Dendritic cell treated with granulocyte-macrophage colony-stimulating factor and Interleukin-4, amounts not matched to agents 40 ng/mL and 50 ng/mL, for 4 days (primary cell): Measurements from ENCODE around the gene DZIP1.
A peak's percentile ranks its signal among the peaks of the same experiment; 100 is the strongest.
"Not testable (repeated sequence)": the region's sequence is repeated elsewhere in the genome, so short reads cannot be mapped to it uniquely, and the experiment has no call there.

ENCODE experiments used
- H3K27ac Mint-ChIP-seq: one replicate; pipeline ENCODE4 v1.8.0; 2022; ENCODE audit warnings: mild to moderate bottlenecking, mixed read lengths
- H3K27me3 Mint-ChIP-seq: one replicate; pipeline ENCODE4 v1.8.0; 2022; ENCODE audit warnings: mild to moderate bottlenecking, mixed read lengths
- H3K36me3 Mint-ChIP-seq: one replicate; pipeline ENCODE4 v1.8.0; 2022; ENCODE audit warnings: low read depth, mixed read lengths
- H3K4me1 Mint-ChIP-seq: one replicate; pipeline ENCODE4 v1.8.0; 2022; ENCODE audit warnings: low read depth, mixed read lengths
- H3K4me3 Mint-ChIP-seq: one replicate; pipeline ENCODE4 v1.8.0; 2022; ENCODE audit warnings: mild to moderate bottlenecking, moderate library complexity, mixed read lengths
- H3K9me3 Mint-ChIP-seq: one replicate; pipeline ENCODE4 v1.8.0; 2022; ENCODE audit warnings: mixed read lengths
- intact Hi-C: fragments of 100-400 bp; cut with micrococcal nuclease; formaldehyde crosslinking; loops from one replicate; pipeline ENCODE4 v1.15.0; 2022

Gene DZIP1, protein sequence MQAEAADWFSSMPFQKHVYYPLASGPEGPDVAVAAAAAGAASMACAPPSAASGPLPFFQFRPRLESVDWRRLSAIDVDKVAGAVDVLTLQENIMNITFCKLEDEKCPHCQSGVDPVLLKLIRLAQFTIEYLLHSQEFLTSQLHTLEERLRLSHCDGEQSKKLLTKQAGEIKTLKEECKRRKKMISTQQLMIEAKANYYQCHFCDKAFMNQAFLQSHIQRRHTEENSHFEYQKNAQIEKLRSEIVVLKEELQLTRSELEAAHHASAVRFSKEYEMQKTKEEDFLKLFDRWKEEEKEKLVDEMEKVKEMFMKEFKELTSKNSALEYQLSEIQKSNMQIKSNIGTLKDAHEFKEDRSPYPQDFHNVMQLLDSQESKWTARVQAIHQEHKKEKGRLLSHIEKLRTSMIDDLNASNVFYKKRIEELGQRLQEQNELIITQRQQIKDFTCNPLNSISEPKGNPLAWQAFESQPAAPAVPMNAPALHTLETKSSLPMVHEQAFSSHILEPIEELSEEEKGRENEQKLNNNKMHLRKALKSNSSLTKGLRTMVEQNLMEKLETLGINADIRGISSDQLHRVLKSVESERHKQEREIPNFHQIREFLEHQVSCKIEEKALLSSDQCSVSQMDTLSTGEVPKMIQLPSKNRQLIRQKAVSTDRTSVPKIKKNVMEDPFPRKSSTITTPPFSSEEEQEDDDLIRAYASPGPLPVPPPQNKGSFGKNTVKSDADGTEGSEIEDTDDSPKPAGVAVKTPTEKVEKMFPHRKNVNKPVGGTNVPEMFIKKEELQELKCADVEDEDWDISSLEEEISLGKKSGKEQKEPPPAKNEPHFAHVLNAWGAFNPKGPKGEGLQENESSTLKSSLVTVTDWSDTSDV

DNA sequence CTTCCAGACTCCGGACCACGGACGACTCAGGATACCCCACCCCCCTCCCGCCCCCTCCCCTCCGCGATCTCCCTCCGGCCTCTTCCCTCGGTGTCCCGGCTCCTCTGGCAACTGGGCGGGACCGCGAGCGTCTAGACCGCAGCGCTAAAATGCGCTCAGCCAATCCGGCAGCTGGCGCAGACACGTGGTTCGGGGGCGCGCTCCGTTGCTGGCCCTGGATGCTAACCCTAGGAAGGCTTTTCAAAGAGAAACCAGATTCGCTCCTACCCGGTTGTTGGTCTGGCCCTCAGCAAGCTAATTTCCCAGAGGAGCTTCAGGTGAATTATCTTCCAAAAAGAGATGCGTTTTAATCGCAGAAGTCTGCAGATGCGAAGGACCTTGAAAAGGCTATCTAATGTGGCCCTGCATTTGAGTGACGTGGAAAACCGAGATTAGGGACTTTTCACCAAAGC lies at the start of gene DZIP1:
TSS of gene DZIP1 (minus strand) at position 106 of the 452 bp plus-strand sequence. CDS start 2,677 bp downstream, outside the sequence.
- no peaks in the 10 kb centered on the region for H3K36me3 Mint-ChIP-seq
- peak within 1 kb of the TSS; percentile 68 for H3K4me3 Mint-ChIP-seq
- H3K4me1 Mint-ChIP-seq = peaks cover 20% of the 10 kb centered on the region
- intact Hi-C loops = no loop called here
- peaks cover 49% of the 10 kb centered on the region for H3K27me3 Mint-ChIP-seq
- H3K27ac Mint-ChIP-seq = no peak within 1 kb of the TSS
- no peaks in the 10 kb centered on the region for H3K9me3 Mint-ChIP-seq

DNA sequence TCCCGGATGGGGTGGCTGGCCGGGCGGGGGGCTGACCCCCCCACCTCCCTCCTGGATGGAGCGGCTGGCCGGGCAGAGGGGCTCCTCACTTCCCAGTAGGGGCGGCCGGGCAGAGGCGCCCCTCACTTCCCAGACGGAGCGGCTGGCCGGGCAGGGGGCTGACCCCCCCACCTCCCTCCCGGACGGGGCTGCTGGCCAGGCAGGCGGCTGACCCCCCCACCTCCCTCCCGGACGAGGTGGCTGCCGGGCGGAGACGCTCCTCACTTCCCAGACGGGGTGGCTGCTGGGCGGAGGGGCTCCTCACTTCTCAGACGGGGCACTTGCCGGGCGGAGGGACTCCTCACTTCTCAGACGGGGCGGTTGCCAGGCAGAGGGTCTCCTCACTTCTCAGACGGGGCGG lies 46.5 kb upstream of the DZIP1 start:
- H3K27me3 Mint-ChIP-seq, H3K4me3 Mint-ChIP-seq, H3K9me3 Mint-ChIP-seq, H3K27ac Mint-ChIP-seq, intact Hi-C loops: not testable (repeated sequence)
- Mint-ChIP-seq H3K4me1 (peaks cover 35% of the 10 kb centered on the region), H3K36me3 (peaks cover 19% of the 10 kb centered on the region)

DNA sequence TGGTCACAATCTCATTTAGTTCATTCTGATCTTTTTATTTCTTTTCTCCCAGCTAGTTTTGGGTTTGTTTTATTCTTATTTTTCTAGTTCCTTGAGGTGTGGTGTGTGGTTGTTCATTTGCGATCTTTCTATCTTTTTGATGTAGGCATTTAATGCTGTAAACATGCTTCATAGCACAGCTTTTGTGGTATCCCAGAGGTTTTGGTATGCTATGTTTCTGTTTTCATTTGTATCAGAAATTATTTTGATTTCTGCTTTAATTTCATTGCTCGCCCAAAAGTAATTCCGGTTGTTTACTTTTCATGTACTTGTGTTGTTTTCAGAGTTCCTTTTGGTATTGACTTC lies 45.0 kb upstream of the DZIP1 start:
- Mint-ChIP-seq H3K27me3 (no peaks in the 10 kb centered on the region), H3K4me1 (peaks cover 50% of the 10 kb centered on the region), H3K9me3 (peaks cover 11% of the 10 kb centered on the region), H3K27ac (peak overlapping the region; percentile 14), H3K36me3 (peaks cover 27% of the 10 kb centered on the region), H3K4me3 (no peak overlapping the region)
- intact Hi-C loops = no loop called here

DNA sequence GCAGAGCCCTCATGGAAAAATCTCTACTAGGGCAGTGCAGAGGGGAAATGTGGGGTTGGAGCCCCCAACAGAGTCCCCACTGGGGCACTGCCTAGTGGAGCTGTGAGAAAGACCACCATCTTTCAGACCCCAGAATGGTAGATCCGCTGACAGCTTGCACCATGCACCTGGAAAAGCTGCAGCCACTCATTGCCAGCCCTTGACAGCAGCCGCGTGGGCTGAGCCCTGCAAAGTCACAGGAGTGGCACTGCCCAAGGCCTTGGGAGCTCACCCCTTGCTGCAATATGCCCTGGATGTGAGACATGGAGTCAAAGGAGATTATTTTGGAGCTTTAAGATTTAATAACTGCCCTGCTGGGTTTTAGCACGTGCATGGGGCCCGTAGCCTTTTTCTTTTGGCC lies 40.5 kb upstream of the DZIP1 start:
- peaks cover 95% of the 10 kb centered on the region for H3K4me1 Mint-ChIP-seq
- H3K27me3 Mint-ChIP-seq, H3K27ac Mint-ChIP-seq, intact Hi-C loops, H3K4me3 Mint-ChIP-seq: not testable (repeated sequence)
- H3K9me3 Mint-ChIP-seq = peaks cover 11% of the 10 kb centered on the region
- H3K36me3 Mint-ChIP-seq = peaks cover 31% of the 10 kb centered on the region

DNA sequence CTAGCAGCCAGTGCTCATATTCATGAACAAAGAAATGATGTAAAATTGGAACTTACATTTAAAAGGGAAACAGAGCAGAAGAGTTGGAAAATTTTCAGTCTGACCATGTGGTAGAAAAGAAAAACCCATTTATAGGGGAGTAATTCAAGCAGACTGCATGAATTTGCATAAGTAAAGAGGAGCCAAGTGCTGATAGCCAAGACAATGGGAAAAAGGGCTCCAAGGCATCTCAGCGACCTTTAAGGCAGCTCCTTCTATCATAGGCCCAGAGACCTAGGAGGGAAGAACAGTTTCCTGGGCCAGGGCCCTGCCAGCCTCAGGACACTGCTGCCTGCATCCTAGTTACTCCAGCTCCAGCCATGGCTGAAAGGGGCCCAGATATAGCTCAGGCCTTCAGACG lies 39.9 kb upstream of the DZIP1 start:
- intact Hi-C loops = no loop called here
- H3K36me3 Mint-ChIP-seq = peaks cover 31% of the 10 kb centered on the region
- H3K9me3 Mint-ChIP-seq = peaks cover 11% of the 10 kb centered on the region

DNA sequence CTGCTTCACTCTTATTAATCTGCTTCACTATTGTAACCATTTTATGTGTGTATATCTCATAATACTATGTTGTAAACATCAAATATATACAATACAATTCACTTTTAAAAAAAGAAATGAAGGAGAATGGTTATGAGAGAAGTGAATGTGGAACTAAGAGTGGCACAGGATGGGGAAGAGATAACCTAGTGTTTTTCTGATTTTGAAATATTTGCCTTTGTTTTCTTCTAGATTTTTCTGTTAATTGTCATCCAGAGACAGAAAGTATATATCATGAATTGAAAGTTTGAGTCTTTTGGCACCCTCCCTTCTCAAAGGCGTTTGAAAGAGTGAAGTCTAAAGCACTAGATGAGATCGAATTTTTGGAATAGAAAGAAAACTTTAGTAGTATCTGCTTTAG lies 35.2 kb upstream of the DZIP1 start:
- Mint-ChIP-seq H3K27me3 (no peaks in the 10 kb centered on the region), H3K27ac (no peak overlapping the region), H3K4me1 (peaks cover 86% of the 10 kb centered on the region), H3K4me3 (peak overlapping the region; percentile 6), H3K36me3 (peaks cover 35% of the 10 kb centered on the region), H3K9me3 (no peaks in the 10 kb centered on the region)
- intact Hi-C loops = loop anchor here (5.0 kb wide), 1 partner anchor 33 kb away; no protein-coding TSS in a partner anchor

More for the DNA sequence above, 39.9 kb upstream of the DZIP1 start:
- Mint-ChIP-seq H3K4me3 (peak overlapping the region; percentile 11), H3K27me3 (no peaks in the 10 kb centered on the region), H3K27ac (peak overlapping the region; percentile 67), H3K4me1 (peaks cover 98% of the 10 kb centered on the region)

DNA sequence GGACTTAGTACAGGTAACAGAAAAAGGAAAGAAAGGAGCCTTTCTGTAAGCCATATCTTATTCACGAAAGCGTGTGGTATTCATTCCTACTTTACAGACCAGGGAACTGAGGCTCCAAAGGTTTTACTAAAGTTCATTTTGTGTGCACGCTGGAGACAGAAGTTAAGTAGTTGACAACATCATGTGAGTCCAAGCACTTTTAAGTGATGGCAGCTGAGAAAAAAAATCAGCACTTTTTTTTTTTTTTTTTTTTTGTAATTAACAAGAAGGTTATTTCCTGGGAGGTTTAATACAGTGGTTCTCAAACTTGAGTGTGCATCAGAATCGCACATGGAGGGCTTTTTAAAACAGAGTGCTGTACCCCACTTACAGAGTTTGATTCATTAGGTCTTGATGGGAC lies 34.5 kb upstream of the DZIP1 start:
- peak overlapping the region; percentile 95 for H3K27ac Mint-ChIP-seq
- H3K9me3 Mint-ChIP-seq = no peaks in the 10 kb centered on the region
- H3K36me3 Mint-ChIP-seq = peaks cover 35% of the 10 kb centered on the region
- no peak overlapping the region for H3K4me3 Mint-ChIP-seq
- peaks cover 83% of the 10 kb centered on the region for H3K4me1 Mint-ChIP-seq
- no peaks in the 10 kb centered on the region for H3K27me3 Mint-ChIP-seq
- intact Hi-C loops = loop anchor here (5.0 kb wide), 1 partner anchor 33 kb away; no protein-coding TSS in a partner anchor

DNA sequence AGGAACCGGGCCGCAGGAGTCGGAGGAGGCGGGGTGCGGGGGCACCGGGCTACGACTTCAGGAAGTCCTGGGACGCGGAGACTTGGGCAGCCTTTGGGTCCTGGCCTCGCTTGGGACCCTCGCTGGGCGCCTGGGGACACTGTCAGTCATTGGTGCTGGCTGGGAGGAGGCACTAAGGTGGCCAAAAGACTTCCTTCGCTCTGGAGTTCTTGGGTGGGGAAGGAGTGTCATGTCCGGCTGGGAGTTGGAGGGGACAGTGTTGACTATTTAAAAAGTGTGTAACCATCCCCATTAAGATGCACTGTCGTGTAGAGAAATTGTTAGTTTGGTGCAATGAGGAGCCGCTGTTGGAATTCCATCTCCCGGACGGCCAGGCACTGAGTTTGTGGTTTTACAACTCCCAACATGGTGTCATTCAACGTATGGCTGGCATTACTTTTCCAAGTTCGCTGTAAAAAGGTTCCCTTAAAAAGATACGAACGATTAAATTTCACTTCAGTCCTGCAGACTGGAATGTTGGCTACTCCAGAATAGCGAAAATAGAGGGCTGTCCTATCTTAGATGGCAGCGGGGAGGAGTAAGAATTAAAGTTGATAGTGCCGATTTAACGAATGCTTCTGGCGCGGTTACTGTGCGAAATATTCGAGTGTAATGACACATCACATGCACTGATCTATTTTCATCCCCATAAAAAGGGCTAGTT lies 33.2 kb upstream of the DZIP1 start:
- peak overlapping the region; percentile 95 for H3K27ac Mint-ChIP-seq
- H3K36me3 Mint-ChIP-seq = peaks cover 35% of the 10 kb centered on the region
- no peaks in the 10 kb centered on the region for H3K9me3 Mint-ChIP-seq
- intact Hi-C loops = loop anchor here (5.0 kb wide), 1 partner anchor 35 kb away; no protein-coding TSS in a partner anchor
- peaks cover 83% of the 10 kb centered on the region for H3K4me1 Mint-ChIP-seq
- H3K27me3 Mint-ChIP-seq = no peaks in the 10 kb centered on the region
- peak overlapping the region; percentile 96 for H3K4me3 Mint-ChIP-seq

DNA sequence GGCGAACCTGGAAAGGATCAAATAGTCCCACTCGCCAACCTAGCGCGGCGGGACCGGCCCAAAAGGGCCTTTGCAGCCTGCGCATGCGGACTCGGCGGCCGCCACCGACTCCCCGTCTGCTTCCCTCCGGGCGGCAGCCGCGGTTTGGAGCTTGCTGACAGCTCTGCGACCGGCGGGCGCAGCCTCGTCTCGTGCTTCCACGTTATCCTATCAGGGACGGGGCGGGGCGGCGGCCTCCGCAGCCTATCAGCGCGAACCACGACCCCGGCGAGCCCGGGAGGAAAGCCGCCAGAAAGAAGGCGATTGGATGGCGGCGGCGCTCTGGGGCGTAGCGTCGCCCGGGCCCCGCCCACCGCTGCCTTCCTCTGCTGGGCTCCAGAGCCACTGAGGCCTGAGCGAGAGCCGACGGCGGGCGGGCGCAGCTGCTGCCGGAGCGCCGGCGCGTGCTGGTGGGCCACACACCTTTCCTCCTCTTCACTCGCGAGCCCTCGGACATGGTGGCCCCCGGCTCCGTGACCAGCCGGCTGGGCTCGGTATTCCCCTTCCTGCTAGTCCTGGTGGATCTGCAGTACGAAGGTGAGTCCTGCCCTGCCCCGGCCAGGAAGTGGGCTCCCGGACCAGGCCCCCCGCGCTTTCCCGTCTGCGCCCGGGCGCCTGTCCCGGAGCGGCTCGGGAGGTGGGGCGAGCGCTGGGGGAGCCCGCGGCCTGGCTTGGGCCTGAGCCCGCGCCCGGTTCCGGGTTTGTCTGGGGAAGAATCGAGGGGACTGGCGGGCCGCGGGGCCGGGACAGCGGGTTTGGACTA lies 32.5 kb upstream of the DZIP1 start, which contains the start of gene DNAJC3:
TSS of gene DNAJC3 (plus strand) at position 378 of the 802 bp plus-strand sequence. CDS start at position 495, 117 bp downstream.
- Mint-ChIP-seq H3K27ac (peak within 1 kb of the TSS; percentile 95), H3K4me3 (peak within 1 kb of the TSS; percentile 96), H3K9me3 (peaks cover under 1% of the 10 kb centered on the region), H3K36me3 (peaks cover 30% of the 10 kb centered on the region), H3K27me3 (no peaks in the 10 kb centered on the region), H3K4me1 (peaks cover 76% of the 10 kb centered on the region)
- intact Hi-C loops = loop anchor here (5.0 kb wide), 1 partner anchor 35 kb away; no protein-coding TSS in a partner anchor

DNA sequence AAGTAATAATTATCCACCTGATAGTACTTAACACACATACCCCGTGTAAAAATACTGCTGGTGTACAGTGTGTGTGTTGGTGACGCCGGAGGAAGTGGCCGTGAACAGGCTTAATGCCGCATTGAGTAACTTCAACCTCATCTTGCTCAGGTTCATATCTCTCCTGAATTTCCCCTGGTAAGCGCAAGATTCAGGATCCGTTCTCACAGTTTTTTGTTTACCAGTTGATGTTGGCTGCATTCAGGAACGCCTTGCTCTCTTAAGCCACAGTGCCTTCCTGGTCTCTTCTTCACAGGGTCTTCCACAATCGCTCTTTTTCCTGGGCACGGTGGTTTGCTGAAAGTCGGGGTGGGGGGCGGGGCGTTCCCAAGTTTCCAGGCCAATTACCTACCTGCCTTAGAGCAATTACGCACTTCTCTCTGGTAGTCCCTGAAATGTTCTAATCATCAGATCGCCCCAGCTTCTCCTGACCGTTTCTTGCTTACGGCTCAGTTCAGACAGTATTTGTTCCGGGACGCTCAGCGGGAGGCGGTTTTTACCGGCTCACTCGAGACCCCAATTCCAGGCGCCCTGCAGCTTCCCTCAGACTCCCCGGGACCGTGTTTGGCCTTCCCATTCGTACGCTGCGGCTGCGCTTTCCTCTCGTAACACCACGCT lies 31.7 kb upstream of the DZIP1 start:
- Mint-ChIP-seq H3K36me3 (peaks cover 26% of the 10 kb centered on the region), H3K27ac (peak overlapping the region; percentile 95), H3K9me3 (peaks cover 8% of the 10 kb centered on the region), H3K27me3 (no peaks in the 10 kb centered on the region), H3K4me1 (peaks cover 68% of the 10 kb centered on the region), H3K4me3 (peak overlapping the region; percentile 96)
- intact Hi-C loops = loop anchor here (5.0 kb wide), 1 partner anchor 36 kb away; no protein-coding TSS in a partner anchor

DNA sequence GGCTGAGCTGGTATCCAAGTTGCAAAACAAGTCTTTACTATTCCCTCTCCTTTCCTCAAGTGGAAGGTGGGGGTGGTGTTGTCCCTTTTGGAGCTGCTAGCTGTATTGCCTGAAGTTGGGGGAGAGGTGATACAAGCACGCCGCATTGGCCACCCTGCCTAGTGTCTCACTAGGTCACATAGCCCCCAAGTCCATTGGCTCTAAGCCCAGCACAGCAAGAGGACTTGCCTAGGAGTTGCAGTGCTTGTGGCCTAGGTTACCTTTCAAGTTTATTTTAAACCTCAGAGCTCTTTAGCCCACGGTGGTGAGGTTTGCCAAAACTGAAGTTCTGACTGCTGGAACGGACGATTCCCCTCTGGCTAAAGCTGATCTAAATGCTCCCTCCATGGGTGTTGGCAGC lies 27.1 kb upstream of the DZIP1 start:
- H3K4me1 Mint-ChIP-seq = peaks cover 35% of the 10 kb centered on the region

DNA sequence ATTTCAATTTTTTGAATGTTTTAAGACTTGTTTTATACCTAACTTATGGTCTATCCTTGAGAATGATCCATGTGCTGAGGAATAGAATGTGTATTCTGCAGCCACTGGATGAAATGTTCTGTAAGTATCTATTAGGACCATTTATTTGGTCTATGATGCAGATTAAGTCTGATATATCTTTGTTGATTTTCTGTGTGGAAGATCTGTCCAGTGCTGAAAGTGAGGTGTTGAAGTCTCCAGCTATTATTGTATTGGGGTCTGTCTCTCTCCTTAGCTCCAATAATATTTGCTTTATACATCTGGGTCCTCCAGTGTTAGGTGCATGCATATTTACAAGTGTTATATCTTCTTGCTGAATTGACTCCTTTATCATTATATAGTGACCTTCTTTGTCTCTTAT lies 22.7 kb upstream of the DZIP1 start:
- Mint-ChIP-seq H3K36me3 (peaks cover 23% of the 10 kb centered on the region), H3K9me3 (peaks cover 78% of the 10 kb centered on the region)
- H3K4me1 Mint-ChIP-seq, intact Hi-C loops, H3K27ac Mint-ChIP-seq, H3K4me3 Mint-ChIP-seq, H3K27me3 Mint-ChIP-seq: not testable (repeated sequence)

More for the DNA sequence above, 27.1 kb upstream of the DZIP1 start:
- no peaks in the 10 kb centered on the region for H3K27me3 Mint-ChIP-seq
- peaks cover 55% of the 10 kb centered on the region for H3K9me3 Mint-ChIP-seq
- intact Hi-C loops = no loop called here
- no peak overlapping the region for H3K4me3 Mint-ChIP-seq
- peaks cover 31% of the 10 kb centered on the region for H3K36me3 Mint-ChIP-seq
- H3K27ac Mint-ChIP-seq = no peak overlapping the region
